GM23338 (cell line): ENCODE results near the gene CTBP2. TPM values are rescaled to one million over a fixed set of nuclear protein-coding genes. Genes with fewer than 3 reads are reported as not detected.

ENCODE experiments used
- ATAC-seq: fragments of 200-7000 bp; cut with Tn5 transposase; 3 replicates; pipeline ENCODE4 v1.9.1; 2020
- DNase-seq: peaks from one replicate; pipeline ENCODE4 v3.0.0-alpha.2; 2015; ENCODE audit warnings: low spot score
- H2AFZ ChIP-seq: fragments of 200-600 bp; sonication (generic); 2 replicates; pipeline ENCODE4 v1.8.0; 2016; ENCODE audit warnings: antibody characterized with exemption, mild to moderate bottlenecking, moderate library complexity
- H3F3A ChIP-seq: fragments of 200-600 bp; sonication (generic); replicated peaks from 2 replicates; pipeline ENCODE4 v1.8.0; 2017; ENCODE audit warnings: antibody characterized with exemption, mixed run types, low read depth
- H3K27ac ChIP-seq: fragments of 200-600 bp; sonication (generic); 2 replicates; pipeline ENCODE4 v1.6.1; 2016; ENCODE audit warnings: low read depth
- H3K27me3 ChIP-seq: fragments of 200-600 bp; sonication (generic); 2 replicates; pipeline ENCODE4 v1.8.0; 2016; ENCODE audit warnings: mild to moderate bottlenecking, mixed run types, moderate library complexity; ENCODE audit not compliant: insufficient read depth
- H3K36me3 ChIP-seq: fragments of 200-600 bp; sonication (generic); 2 replicates; pipeline ENCODE4 v1.8.0; 2016; ENCODE audit warnings: mild to moderate bottlenecking; ENCODE audit not compliant: insufficient read depth
- H3K4me1 ChIP-seq: fragments of 200-600 bp; sonication (generic); 2 replicates; pipeline ENCODE4 v1.8.0; 2016; ENCODE audit warnings: mild to moderate bottlenecking, moderate library complexity; ENCODE audit not compliant: insufficient read depth
- H3K4me2 ChIP-seq: fragments of 200-600 bp; sonication (generic); 2 replicates; pipeline ENCODE4 v1.7.1; 2017; ENCODE audit warnings: mixed run types
- H3K4me3 ChIP-seq: fragments of 200-600 bp; sonication (generic); 2 replicates; pipeline ENCODE4 v1.6.1; 2016; ENCODE audit warnings: mixed run types
- H3K79me2 ChIP-seq: fragments of 200-600 bp; sonication (generic); replicated peaks from 2 replicates; pipeline ENCODE4 v1.8.0; 2017; ENCODE audit warnings: mild to moderate bottlenecking; ENCODE audit not compliant: insufficient read depth
- H3K9me2 ChIP-seq: fragments of 200-600 bp; sonication (generic); 2 replicates; pipeline ENCODE4 v1.8.0; 2017; ENCODE audit not compliant: insufficient read depth
- H4K20me1 ChIP-seq: fragments of 200-600 bp; sonication (generic); replicated peaks from 2 replicates; pipeline ENCODE4 v1.8.0; 2017; ENCODE audit warnings: mild to moderate bottlenecking; ENCODE audit not compliant: insufficient read depth
- H3K27ac Mint-ChIP-seq: 2 replicates; pipeline ENCODE4 v1.8.0; 2020; ENCODE audit warnings: inconsistent platforms, mild to moderate bottlenecking, moderate library complexity, mixed read lengths
- H3K27me3 Mint-ChIP-seq: 3 replicates; pipeline ENCODE4 v1.8.0; 2022; ENCODE audit warnings: low read depth, mild to moderate bottlenecking, moderate library complexity, mixed read lengths, inconsistent platforms; ENCODE audit not compliant: insufficient read depth, poor library complexity
- H3K36me3 Mint-ChIP-seq: 3 replicates; pipeline ENCODE4 v1.8.0; 2021; ENCODE audit warnings: low read depth, mild to moderate bottlenecking, inconsistent platforms, moderate library complexity, mixed read lengths
- H3K4me1 Mint-ChIP-seq: 3 replicates; pipeline ENCODE4 v1.8.0; 2020; ENCODE audit warnings: mild to moderate bottlenecking, inconsistent platforms, mixed read lengths
- H3K4me3 Mint-ChIP-seq: 3 replicates; pipeline ENCODE4 v1.8.0; 2021; ENCODE audit warnings: moderate library complexity, mild to moderate bottlenecking, inconsistent platforms, mixed read lengths
- H3K9me3 Mint-ChIP-seq: 3 replicates; pipeline ENCODE4 v1.8.0; 2020; ENCODE audit warnings: moderate library complexity, mild to moderate bottlenecking, inconsistent platforms, mixed read lengths
- EZH2 ChIP-seq: fragments of 200-600 bp; sonication (generic); IDR thresholded peaks from one replicate; pipeline ENCODE4 v1.8.0; 2017; ENCODE audit warnings: antibody characterized with exemption, mild to moderate bottlenecking, low read depth; ENCODE audit not compliant: unreplicated experiment
- EZH2phosphoT487 ChIP-seq: fragments of 200-600 bp; sonication (generic); IDR thresholded peaks from one replicate; pipeline ENCODE4 v1.8.1; 2018; ENCODE audit warnings: antibody characterized with exemption; ENCODE audit not compliant: unreplicated experiment
- JUNB ChIP-seq: IDR thresholded peaks from one replicate; pipeline ENCODE4 v1.6.1; 2016; ENCODE audit warnings: antibody characterized with exemption; ENCODE audit not compliant: unreplicated experiment
- REST ChIP-seq: IDR thresholded peaks from one replicate; pipeline ENCODE4 v1.6.1; 2018; ENCODE audit warnings: antibody characterized with exemption; ENCODE audit not compliant: unreplicated experiment
- STAT1 ChIP-seq: IDR thresholded peaks from one replicate; pipeline ENCODE4 v1.6.1; 2016; ENCODE audit warnings: antibody characterized with exemption; ENCODE audit not compliant: unreplicated experiment
- ZNF114 ChIP-seq: fragments of 250-450 bp; sonication (Bioruptor Pico); IDR thresholded peaks from 2 replicates; pipeline ENCODE4 v1.5.0; 2020; ENCODE audit warnings: mild to moderate bottlenecking, moderate library complexity
- ZNF331 ChIP-seq: fragments of 250-450 bp; sonication (Bioruptor Pico); IDR thresholded peaks from 2 replicates; pipeline ENCODE4 v1.5.0; 2020; ENCODE audit warnings: low read depth, mild to moderate bottlenecking, moderate library complexity
- polyA plus RNA-seq: library from polyadenylated mRNA; unstranded; fragments of >200 nt; fragmentation: Nextera tagmentation; extraction: Ambion mirVana; gene quantifications from 2 replicates; pipeline ENCODE4 v1.2.1, GENCODE V29; 2016
- total RNA-seq: library from RNA; depleted of rRNA; stranded (reverse); fragments of >200 nt; shearing (Covaris generic); gene quantifications from 2 replicates; pipeline ENCODE4 v1.2.3, GENCODE V29; 2014
- TF ChIP-seq, protein P1 (sequence below): IDR thresholded peaks from 2 replicates; pipeline ENCODE4 v1.6.1; 2016; ENCODE audit warnings: antibody characterized with exemption
- TF ChIP-seq, protein P2 (sequence below), 2 experiments: fragments of 200-600 bp in 1 of 2; sonication (generic) in 1 of 2; conservative IDR thresholded peaks; 2 replicates each; pipeline versions ENCODE4 v1.5.1 to v1.6.1; 2016 to 2017; ENCODE audit warnings: antibody characterized with exemption in 2 of 2, low read depth in 2 of 2, mild to moderate bottlenecking in 2 of 2, moderate library complexity in 1 of 2

Gene CTBP2
- total and polyA plus RNA-seq, 2 experiments from 2014 or later, result 133 to 265 TPM

DNA sequence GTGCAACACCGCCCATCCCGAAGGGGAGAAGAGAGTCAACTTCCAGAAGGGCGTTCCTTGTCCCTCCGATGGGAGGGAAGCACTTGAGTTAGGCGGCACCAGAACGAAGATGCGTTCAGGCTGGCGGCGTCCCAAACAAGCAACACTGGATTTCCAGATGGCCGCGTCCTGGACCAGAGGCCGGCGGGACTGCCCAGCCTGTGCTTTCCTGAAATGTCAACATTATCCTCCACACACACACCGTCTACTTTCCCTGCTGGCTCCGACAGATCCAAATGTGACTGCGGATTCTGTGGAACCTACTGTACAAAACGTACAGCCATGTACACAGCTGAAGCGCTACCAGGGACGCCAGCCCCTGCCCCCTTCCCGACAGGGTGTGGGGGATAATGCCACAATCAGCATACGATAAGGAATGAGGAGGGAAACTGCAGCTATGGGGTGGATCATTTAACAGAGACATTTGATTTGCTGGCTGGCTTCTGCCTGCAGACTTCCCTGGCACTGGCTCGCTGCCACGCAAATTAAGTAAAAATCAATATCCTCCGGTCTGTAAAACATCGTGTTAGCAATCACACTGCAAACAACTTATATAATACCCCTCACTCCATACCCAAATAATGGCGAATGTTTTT is 136.4 kb downstream of the CTBP2 start:
- H3K27ac ChIP-seq, result no peak overlapping the region; the same call in 1 of the 2 replicates

DNA sequence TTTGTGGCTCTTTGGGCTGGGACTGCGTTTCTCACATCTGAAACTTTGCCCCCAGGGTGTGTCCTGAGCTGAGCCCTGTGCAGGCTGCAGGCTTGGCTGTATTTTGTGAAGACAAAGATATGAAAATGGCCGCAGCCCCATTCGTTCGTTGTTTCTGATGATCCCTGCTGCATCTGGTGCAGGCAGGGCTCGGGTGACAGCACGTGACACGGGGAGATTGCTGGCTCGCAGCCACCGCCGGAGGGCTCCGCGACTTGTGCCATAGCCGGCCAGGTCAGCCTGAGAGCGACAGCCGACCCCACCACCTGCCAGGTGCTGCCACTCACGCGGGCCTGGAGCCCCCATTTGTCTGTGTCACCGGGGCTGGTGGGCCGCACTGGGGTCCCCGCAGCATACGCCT is 137.1 kb downstream of the CTBP2 start:
- TF ChIP-seq EZH2phosphoT487 (no peak), ZNF331 (CRISPR knock-in tag) (no peak), ZNF114 (CRISPR knock-in tag) (no peak)
- TF ChIP-seq, protein P1, sequence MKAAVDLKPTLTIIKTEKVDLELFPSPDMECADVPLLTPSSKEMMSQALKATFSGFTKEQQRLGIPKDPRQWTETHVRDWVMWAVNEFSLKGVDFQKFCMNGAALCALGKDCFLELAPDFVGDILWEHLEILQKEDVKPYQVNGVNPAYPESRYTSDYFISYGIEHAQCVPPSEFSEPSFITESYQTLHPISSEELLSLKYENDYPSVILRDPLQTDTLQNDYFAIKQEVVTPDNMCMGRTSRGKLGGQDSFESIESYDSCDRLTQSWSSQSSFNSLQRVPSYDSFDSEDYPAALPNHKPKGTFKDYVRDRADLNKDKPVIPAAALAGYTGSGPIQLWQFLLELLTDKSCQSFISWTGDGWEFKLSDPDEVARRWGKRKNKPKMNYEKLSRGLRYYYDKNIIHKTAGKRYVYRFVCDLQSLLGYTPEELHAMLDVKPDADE, result no peak
- Mint-ChIP-seq H3K27ac (0 out of 2 replicates have a peak overlapping the region, but pooled peaks have one; percentile 41), H3K36me3 (peaks cover 81% of the 10 kb centered on the region), H3K4me3 (no peak overlapping the region; the same call in 2 of the 3 replicates), H3K4me1 (peaks cover 62% of the 10 kb centered on the region), H3K9me3 (peaks cover 21% of the 10 kb centered on the region), H3K27me3 (peaks cover 17% of the 10 kb centered on the region)
- H3K79me2 ChIP-seq, result peaks cover 100% of the 10 kb centered on the region
- H3K36me3 ChIP-seq, result no peaks in the 10 kb centered on the region; the same call in none of the 2 replicates
- DNase-seq (no peak), ATAC-seq (no peak)
- H3K4me3 ChIP-seq, result no peak overlapping the region
- peaks cover 52% of the 10 kb centered on the region for H4K20me1 ChIP-seq
- H3K27me3 ChIP-seq, result no peaks in the 10 kb centered on the region
- no peak overlapping the region for H3K4me2 ChIP-seq
- H3F3A ChIP-seq, result no peaks in the 10 kb centered on the region
- no peak overlapping the region for H2AFZ ChIP-seq
- H3K27ac ChIP-seq, result no peak overlapping the region
- H3K9me2 ChIP-seq, result no peaks in the 10 kb centered on the region
- peaks cover 26% of the 10 kb centered on the region for H3K4me1 ChIP-seq

More for the DNA sequence above, 136.4 kb downstream of the CTBP2 start:
- H3K9me3 Mint-ChIP-seq, result peaks cover 21% of the 10 kb centered on the region
- DNase-seq, result no peak
- no peak overlapping the region for H3K4me3 ChIP-seq
- no peak for TF ChIP-seq EZH2
- peaks cover 79% of the 10 kb centered on the region for H3K36me3 Mint-ChIP-seq
- H3K4me2 ChIP-seq, result no peak overlapping the region
- H3K4me1 ChIP-seq, result peaks cover 26% of the 10 kb centered on the region
- peaks cover 15% of the 10 kb centered on the region for H3K27me3 Mint-ChIP-seq
- no peak overlapping the region; the same call in 2 of the 3 replicates for H3K4me3 Mint-ChIP-seq
- no peak overlapping the region for H2AFZ ChIP-seq
- peaks cover 100% of the 10 kb centered on the region for H3K79me2 ChIP-seq
- no peaks in the 10 kb centered on the region for H3K27me3 ChIP-seq
- no peaks in the 10 kb centered on the region for H3K9me2 ChIP-seq
- no peaks in the 10 kb centered on the region; the same call in none of the 2 replicates for H3K36me3 ChIP-seq
- H3K27ac Mint-ChIP-seq, result peak overlapping the region; percentile 41; the same call in 1 of the 2 replicates
- ATAC-seq, result no peak
- H3F3A ChIP-seq, result no peaks in the 10 kb centered on the region
- peaks cover 64% of the 10 kb centered on the region for H3K4me1 Mint-ChIP-seq
- H4K20me1 ChIP-seq, result peaks cover 53% of the 10 kb centered on the region

DNA sequence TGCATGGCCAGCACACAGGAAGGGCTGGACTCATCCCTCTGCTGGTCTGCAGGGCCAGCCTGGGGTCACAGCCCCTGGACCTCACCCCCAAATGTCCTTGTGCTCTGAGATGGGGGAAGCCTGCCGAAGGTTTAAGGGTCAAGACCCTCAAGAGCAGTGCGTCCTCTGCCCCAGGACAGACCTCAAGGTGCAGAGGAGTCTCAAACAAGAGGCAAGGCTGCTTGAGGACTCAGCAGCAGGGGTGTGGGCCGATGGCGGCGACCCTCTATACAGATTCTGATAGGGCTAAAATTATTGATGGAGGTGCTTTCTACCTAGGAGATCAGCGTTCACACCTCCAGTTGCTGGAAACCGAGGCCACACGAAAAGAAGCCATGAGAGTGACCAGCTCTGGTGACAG is 137.7 kb downstream of the CTBP2 start:
- Histone ChIP-seq H2AFZ (no peak overlapping the region), H3K27me3 (no peaks in the 10 kb centered on the region), H3K4me2 (no peak overlapping the region), H4K20me1 (peaks cover 55% of the 10 kb centered on the region), H3K27ac (no peak overlapping the region), H3K4me1 (peaks cover 28% of the 10 kb centered on the region; the same call in 1 of the 2 replicates), H3F3A (no peaks in the 10 kb centered on the region), H3K36me3 (no peaks in the 10 kb centered on the region; the same call in none of the 2 replicates), H3K9me2 (no peaks in the 10 kb centered on the region), H3K4me3 (no peak overlapping the region), H3K79me2 (peaks cover 100% of the 10 kb centered on the region)
- Mint-ChIP-seq H3K36me3 (peaks cover 77% of the 10 kb centered on the region), H3K4me1 (peaks cover 57% of the 10 kb centered on the region), H3K9me3 (peaks cover 21% of the 10 kb centered on the region), H3K27me3 (peaks cover 17% of the 10 kb centered on the region), H3K4me3 (no peak overlapping the region), H3K27ac (no peak overlapping the region)
- DNase-seq (no peak), ATAC-seq (no peak)
- TF ChIP-seq ZNF114 (CRISPR knock-in tag) (no peak), STAT1 (no peak), REST (no peak), JUNB (no peak), ZNF331 (CRISPR knock-in tag) (no peak), EZH2phosphoT487 (no peak)
- TF ChIP-seq, protein P1, result no peak
- TF ChIP-seq, protein P2, sequence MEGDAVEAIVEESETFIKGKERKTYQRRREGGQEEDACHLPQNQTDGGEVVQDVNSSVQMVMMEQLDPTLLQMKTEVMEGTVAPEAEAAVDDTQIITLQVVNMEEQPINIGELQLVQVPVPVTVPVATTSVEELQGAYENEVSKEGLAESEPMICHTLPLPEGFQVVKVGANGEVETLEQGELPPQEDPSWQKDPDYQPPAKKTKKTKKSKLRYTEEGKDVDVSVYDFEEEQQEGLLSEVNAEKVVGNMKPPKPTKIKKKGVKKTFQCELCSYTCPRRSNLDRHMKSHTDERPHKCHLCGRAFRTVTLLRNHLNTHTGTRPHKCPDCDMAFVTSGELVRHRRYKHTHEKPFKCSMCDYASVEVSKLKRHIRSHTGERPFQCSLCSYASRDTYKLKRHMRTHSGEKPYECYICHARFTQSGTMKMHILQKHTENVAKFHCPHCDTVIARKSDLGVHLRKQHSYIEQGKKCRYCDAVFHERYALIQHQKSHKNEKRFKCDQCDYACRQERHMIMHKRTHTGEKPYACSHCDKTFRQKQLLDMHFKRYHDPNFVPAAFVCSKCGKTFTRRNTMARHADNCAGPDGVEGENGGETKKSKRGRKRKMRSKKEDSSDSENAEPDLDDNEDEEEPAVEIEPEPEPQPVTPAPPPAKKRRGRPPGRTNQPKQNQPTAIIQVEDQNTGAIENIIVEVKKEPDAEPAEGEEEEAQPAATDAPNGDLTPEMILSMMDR (conservative IDR thresholded peaks at IDR 0.05; ENCODE audit: low read depth in 2 of 2), result no peak
